HEK293 (cell line): ENCODE results near the gene NAP1L1.

ENCODE experiments used
- ZNF24 ChIP-seq: fragments of 450-650 bp; formaldehyde crosslinking; IDR thresholded peaks from 2 replicates; pipeline ENCODE4 v1.5.1; 2016; ENCODE audit warnings: missing biosample characterization, missing genetic modification characterization
- ZSCAN16 ChIP-seq: fragments of 450-650 bp; formaldehyde crosslinking; IDR thresholded peaks from 2 replicates; pipeline ENCODE4 v1.5.1; 2016; ENCODE audit warnings: missing biosample characterization, missing genetic modification characterization
- TF ChIP-seq, protein P1 (sequence below): fragments of 450-650 bp; formaldehyde crosslinking; IDR thresholded peaks from 2 replicates; pipeline ENCODE4 v1.5.1; 2016; ENCODE audit warnings: missing biosample characterization, missing genetic modification characterization
- TF ChIP-seq, protein P2 (sequence below): sonication (generic); formaldehyde crosslinking; IDR thresholded peaks from 2 replicates; pipeline ENCODE4 v1.8.1; 2022; ENCODE audit warnings: mild to moderate bottlenecking, moderate library complexity, missing genetic modification reagents

DNA sequence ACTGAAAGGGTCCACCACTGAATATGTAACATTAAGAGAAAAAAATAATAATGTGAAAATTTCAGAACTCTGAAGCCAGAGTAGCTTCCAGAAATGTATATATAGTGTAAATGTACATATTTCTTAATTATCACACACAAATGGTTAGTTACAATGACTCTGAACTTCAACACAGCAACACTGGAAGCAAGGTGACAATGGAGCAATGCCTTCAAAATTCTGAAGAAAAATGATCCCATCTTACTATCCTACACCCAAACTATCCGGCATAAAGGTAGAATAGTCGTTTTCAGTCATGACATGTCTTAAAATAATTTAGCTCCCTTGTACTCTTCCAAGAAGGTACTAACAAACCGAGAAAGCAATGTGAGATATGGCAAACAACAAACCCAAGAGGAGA is 11.9 kb downstream of the NAP1L1 start:
- no peak for TF ChIP-seq ZNF24 (tag by site-specific recombination)
- TF ChIP-seq, protein P1, sequence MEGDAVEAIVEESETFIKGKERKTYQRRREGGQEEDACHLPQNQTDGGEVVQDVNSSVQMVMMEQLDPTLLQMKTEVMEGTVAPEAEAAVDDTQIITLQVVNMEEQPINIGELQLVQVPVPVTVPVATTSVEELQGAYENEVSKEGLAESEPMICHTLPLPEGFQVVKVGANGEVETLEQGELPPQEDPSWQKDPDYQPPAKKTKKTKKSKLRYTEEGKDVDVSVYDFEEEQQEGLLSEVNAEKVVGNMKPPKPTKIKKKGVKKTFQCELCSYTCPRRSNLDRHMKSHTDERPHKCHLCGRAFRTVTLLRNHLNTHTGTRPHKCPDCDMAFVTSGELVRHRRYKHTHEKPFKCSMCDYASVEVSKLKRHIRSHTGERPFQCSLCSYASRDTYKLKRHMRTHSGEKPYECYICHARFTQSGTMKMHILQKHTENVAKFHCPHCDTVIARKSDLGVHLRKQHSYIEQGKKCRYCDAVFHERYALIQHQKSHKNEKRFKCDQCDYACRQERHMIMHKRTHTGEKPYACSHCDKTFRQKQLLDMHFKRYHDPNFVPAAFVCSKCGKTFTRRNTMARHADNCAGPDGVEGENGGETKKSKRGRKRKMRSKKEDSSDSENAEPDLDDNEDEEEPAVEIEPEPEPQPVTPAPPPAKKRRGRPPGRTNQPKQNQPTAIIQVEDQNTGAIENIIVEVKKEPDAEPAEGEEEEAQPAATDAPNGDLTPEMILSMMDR (tag by site-specific recombination) = no peak
- TF ChIP-seq ZSCAN16 (tag by site-specific recombination) = no peak
- TF ChIP-seq, protein P2, sequence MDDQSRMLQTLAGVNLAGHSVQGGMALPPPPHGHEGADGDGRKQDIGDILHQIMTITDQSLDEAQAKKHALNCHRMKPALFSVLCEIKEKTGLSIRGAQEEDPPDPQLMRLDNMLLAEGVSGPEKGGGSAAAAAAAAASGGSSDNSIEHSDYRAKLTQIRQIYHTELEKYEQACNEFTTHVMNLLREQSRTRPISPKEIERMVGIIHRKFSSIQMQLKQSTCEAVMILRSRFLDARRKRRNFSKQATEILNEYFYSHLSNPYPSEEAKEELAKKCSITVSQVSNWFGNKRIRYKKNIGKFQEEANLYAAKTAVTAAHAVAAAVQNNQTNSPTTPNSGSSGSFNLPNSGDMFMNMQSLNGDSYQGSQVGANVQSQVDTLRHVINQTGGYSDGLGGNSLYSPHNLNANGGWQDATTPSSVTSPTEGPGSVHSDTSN = no peak
